ENCODE results near the gene IL17REL. TPM values are rescaled to one million over a fixed set of nuclear protein-coding genes. Genes with fewer than 3 reads are reported as not detected.

IL17REL gene
- total and polyA plus RNA-seq, 2 of the 13 experiments (the other 11 are each of a cell fraction or from before 2014, with no cell fraction given) = not detected

GRCh38 chr22:49962012-49962750 is 50.4 kb downstream of the IL17REL start (continued):
- no peak for TF ChIP-seq ELK4 (CRISPR knock-in tag; IDR thresholded peaks at IDR 0.05; ENCODE audit: borderline replicate concordance)
- no peak for TF ChIP-seq CSRNP1 (CRISPR knock-in tag; IDR thresholded peaks at IDR 0.05)
- 0 out of 2 replicates have a peak, but pooled peaks have one; percentile 68 for TF ChIP-seq ZNF280B (CRISPR knock-in tag; IDR thresholded peaks at IDR 0.05; ENCODE audit: borderline replicate concordance)
- TF ChIP-seq ZNF512B (CRISPR knock-in tag; IDR thresholded peaks at IDR 0.05; ENCODE audit: borderline replicate concordance) = 0 out of 2 replicates have a peak, but pooled peaks have one; percentile 47
- TF ChIP-seq ZNF614 (CRISPR knock-in tag; IDR thresholded peaks at IDR 0.05; ENCODE audit: borderline replicate concordance) = no peak; the same call in 1 of the 2 replicates
- TF ChIP-seq CREB3 (CRISPR knock-in tag; IDR thresholded peaks at IDR 0.05) = no peak
- no peak; the same call in none of the 2 replicates for TF ChIP-seq ZNF281 (CRISPR knock-in tag; IDR thresholded peaks at IDR 0.05; ENCODE audit: borderline replicate concordance)
- no peak for TF ChIP-seq RFXAP (CRISPR knock-in tag; IDR thresholded peaks at IDR 0.05; ENCODE audit: borderline replicate concordance)
- no peak for TF ChIP-seq PBX3 (CRISPR knock-in tag; IDR thresholded peaks at IDR 0.05; ENCODE audit: borderline replicate concordance)
- TF ChIP-seq PRMT3 (CRISPR knock-in tag; IDR thresholded peaks at IDR 0.05; ENCODE audit: borderline replicate concordance, low read depth) = 0 out of 2 replicates have a peak, but pooled peaks have one; percentile 23
- TF ChIP-seq ZNF589 (CRISPR knock-in tag; conservative IDR thresholded peaks at IDR 0.05) = no peak
- TF ChIP-seq MTERF4 (CRISPR knock-in tag; IDR thresholded peaks at IDR 0.05) = no peak

All from HepG2 (cell line).